Measurements from ENCODE around the gene NTM.
A peak's percentile ranks its signal among the peaks of the same experiment; 100 is the strongest.

The NTM gene

GRCh38 chr11:132251061-132251460 lies 880.6 kb downstream of the NTM start:
- H3K4me3 ChIP-seq (replicated peaks in 1 of 2; ENCODE audit: low read depth in 2 of 2, low read length in 2 of 2): no peak overlapping the region
- no peak for DNase-seq (ENCODE audit: low read depth in 2 of 2)
- TF ChIP-seq CTCF (IDR thresholded peaks at IDR 0.05; ENCODE audit: low read depth, low read length): no peak

- TF ChIP-seq CTCF (IDR thresholded peaks at IDR 0.05; ENCODE audit: low read depth, low read length): no peak
- no peak for DNase-seq (ENCODE audit: low read depth in 2 of 2)
- H3K4me3 ChIP-seq (replicated peaks in 1 of 2; ENCODE audit: low read depth in 2 of 2, low read length in 2 of 2): no peak overlapping the region
Observed at GRCh38 chr11:132253469-132254264, 883.3 kb downstream of the NTM start.

- no peak for DNase-seq (ENCODE audit: low read depth in 2 of 2)
- no peak overlapping the region for H3K4me3 ChIP-seq (replicated peaks in 1 of 2; ENCODE audit: low read depth in 2 of 2, low read length in 2 of 2)
- TF ChIP-seq CTCF (IDR thresholded peaks at IDR 0.05; ENCODE audit: low read depth, low read length): no peak
Observed at GRCh38 chr11:132254906-132255305, 884.5 kb downstream of the NTM start.

- H3K4me3 ChIP-seq (replicated peaks in 1 of 2; ENCODE audit: low read depth in 2 of 2, low read length in 2 of 2): no peak overlapping the region
- no peak for TF ChIP-seq CTCF (IDR thresholded peaks at IDR 0.05; ENCODE audit: low read depth, low read length)
- DNase-seq (ENCODE audit: low read depth in 2 of 2): no peak
Observed at GRCh38 chr11:132256528-132257279, 886.3 kb downstream of the NTM start.

GRCh38 chr11:132257871-132258270 lies 887.5 kb downstream of the NTM start:
- TF ChIP-seq CTCF (IDR thresholded peaks at IDR 0.05; ENCODE audit: low read depth, low read length): no peak
- no peak for DNase-seq (ENCODE audit: low read depth in 2 of 2)
- H3K4me3 ChIP-seq (replicated peaks in 1 of 2; ENCODE audit: low read depth in 2 of 2, low read length in 2 of 2): no peak overlapping the region

GRCh38 chr11:132258875-132259274 lies 888.5 kb downstream of the NTM start:
- H3K4me3 ChIP-seq (replicated peaks in 1 of 2; ENCODE audit: low read depth in 2 of 2, low read length in 2 of 2): no peak overlapping the region
- no peak for TF ChIP-seq CTCF (IDR thresholded peaks at IDR 0.05; ENCODE audit: low read depth, low read length)
- peak in 1 of 2 donors; percentile 24 for DNase-seq (ENCODE audit: low read depth in 2 of 2)
